Colonic mucosa (tissue), 4 donors: Measurements from ENCODE around the gene BCKDHB. TPM values are rescaled to one million over a fixed set of nuclear protein-coding genes. Genes with fewer than 3 reads are reported as not detected.
A peak's percentile ranks its signal among the peaks of the same experiment; 100 is the strongest.

Experiments used
- DNase-seq: peaks from one replicate; pipeline ENCODE4 v3.0.0-alpha.2; 2020
- H3K27ac ChIP-seq: fragments of 200-600 bp; one replicate; pipeline ENCODE4 v1.8.0; 2021
- H3K27me3 ChIP-seq: fragments of 200-600 bp; one replicate; pipeline ENCODE4 v1.8.0; 2021
- H3K36me3 ChIP-seq: fragments of 200-600 bp; one replicate; pipeline ENCODE4 v1.8.0; 2021
- H3K4me1 ChIP-seq: fragments of 200-600 bp; one replicate; pipeline ENCODE4 v1.8.0; 2021; ENCODE audit warnings: mild to moderate bottlenecking
- H3K4me3 ChIP-seq: fragments of 200-600 bp; one replicate; pipeline ENCODE4 v1.8.0; 2021
- H3K9ac ChIP-seq, 2 donors: one replicate each; pipeline ENCODE4 v1.7.0; 2013; ENCODE audit warnings: control low read depth in 2 of 2, low read depth in 2 of 2, low read length in 2 of 2
- H3K9me3 ChIP-seq: fragments of 200-600 bp; one replicate; pipeline ENCODE4 v1.8.0; 2021
- CTCF ChIP-seq: fragments of 200-600 bp; IDR thresholded peaks from one replicate; pipeline ENCODE4 v1.8.0; 2022; ENCODE audit warnings: antibody characterized with exemption, mild to moderate bottlenecking
- intact Hi-C: fragments of 100-400 bp; cut with DNase I; formaldehyde crosslinking; loops from one replicate; pipeline ENCODE4 v1.14.1; 2022
- total RNA-seq, 2 donors: library from RNA; stranded (reverse); fragmentation: NEBNext Ultra II Directional in 1 of 2; extraction: Animal tissue kit (Norgen Biotek cat#: 25700) in 1 of 2; gene quantifications; one replicate each; pipeline ENCODE4 v1.2.1, GENCODE V29; 2021
- donor health status: healthy.
- donor health status: DM: no; HTN: no; CAD: no.
- donor health status: DM: no; HTN: no; CAD: no.

BCKDHB gene
- total RNA-seq, 2 donors from 2014 or later: 27.4 to 47.1 TPM

- peak; percentile 46 for DNase-seq
- no peaks in the 10 kb centered on the region for H3K27me3 ChIP-seq
- intact Hi-C loops: no loop called here
- H3K27ac ChIP-seq: peak overlapping the region; percentile 7
- H3K9me3 ChIP-seq: no peaks in the 10 kb centered on the region
- TF ChIP-seq CTCF: no peak
- H3K4me1 ChIP-seq: no peaks in the 10 kb centered on the region
- H3K36me3 ChIP-seq: no peaks in the 10 kb centered on the region
- H3K9ac ChIP-seq: no peak overlapping the region
- H3K4me3 ChIP-seq: no peak overlapping the region
These were observed 20.3 kb downstream of the BCKDHB start for GRCh38 chr6:80126657-80127345.

DNA sequence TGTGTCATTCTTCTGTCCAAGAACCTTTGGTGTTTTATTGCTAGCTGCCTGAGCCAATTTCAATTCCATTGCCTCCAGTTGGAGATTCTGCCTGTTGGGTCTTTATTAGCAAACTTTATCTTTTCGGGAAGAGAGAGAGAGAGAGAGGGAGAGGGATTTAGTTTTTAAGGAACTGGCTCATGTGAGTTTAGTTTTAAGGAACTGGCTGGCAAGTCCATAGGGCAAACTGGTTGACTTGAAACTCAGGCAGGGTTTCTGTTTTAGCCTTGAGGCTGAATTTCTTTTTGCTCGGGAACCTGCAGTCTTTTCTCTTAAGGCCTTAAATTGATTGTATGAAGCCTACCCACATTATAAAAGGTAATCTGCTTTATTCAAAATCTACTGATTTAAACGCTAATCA lies 23.0 kb downstream of the BCKDHB start:
- intact Hi-C loops: no loop called here
- no peak for TF ChIP-seq CTCF
- no peak for DNase-seq
- Histone ChIP-seq H3K27ac (no peak overlapping the region), H3K4me1 (no peaks in the 10 kb centered on the region), H3K9ac (no peak overlapping the region), H3K4me3 (no peak overlapping the region), H3K9me3 (no peaks in the 10 kb centered on the region), H3K27me3 (no peaks in the 10 kb centered on the region), H3K36me3 (no peaks in the 10 kb centered on the region)

GRCh38 chr6:80133020-80133419 lies 26.5 kb downstream of the BCKDHB start:
- intact Hi-C loops: no loop called here
- Histone ChIP-seq H3K27me3 (no peaks in the 10 kb centered on the region), H3K9me3 (no peaks in the 10 kb centered on the region), H3K4me1 (no peaks in the 10 kb centered on the region), H3K27ac (no peak overlapping the region), H3K4me3 (no peak overlapping the region), H3K9ac (peak overlapping the region in 1 of 2 donors; percentile 51), H3K36me3 (no peaks in the 10 kb centered on the region)
- peak; percentile 80 for DNase-seq
- TF ChIP-seq CTCF: peak; percentile 42

DNA sequence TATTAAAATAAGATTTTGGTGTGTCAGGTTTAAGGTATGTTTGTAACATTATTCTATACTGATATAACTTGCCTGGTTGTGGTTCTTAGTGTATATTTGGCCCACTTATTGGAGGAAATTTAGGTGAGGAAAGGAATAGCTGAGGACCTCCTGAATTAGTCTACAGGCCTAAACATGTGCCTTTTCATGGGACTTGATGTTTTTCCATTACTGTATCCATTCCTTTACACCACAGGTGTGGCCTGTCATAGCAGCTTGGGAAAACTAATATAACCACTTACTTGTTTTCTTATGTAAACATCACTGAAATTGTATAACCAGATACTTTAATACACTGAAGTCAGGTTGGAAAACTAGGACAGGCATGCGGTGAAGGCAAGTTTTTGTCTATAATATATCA lies 27.6 kb downstream of the BCKDHB start:
- intact Hi-C loops: no loop called here
- Histone ChIP-seq H3K4me3 (no peak overlapping the region), H3K4me1 (no peaks in the 10 kb centered on the region), H3K27me3 (no peaks in the 10 kb centered on the region), H3K9ac (no peak overlapping the region), H3K36me3 (no peaks in the 10 kb centered on the region), H3K27ac (no peak overlapping the region), H3K9me3 (no peaks in the 10 kb centered on the region)
- no peak for TF ChIP-seq CTCF
- DNase-seq: no peak

DNA sequence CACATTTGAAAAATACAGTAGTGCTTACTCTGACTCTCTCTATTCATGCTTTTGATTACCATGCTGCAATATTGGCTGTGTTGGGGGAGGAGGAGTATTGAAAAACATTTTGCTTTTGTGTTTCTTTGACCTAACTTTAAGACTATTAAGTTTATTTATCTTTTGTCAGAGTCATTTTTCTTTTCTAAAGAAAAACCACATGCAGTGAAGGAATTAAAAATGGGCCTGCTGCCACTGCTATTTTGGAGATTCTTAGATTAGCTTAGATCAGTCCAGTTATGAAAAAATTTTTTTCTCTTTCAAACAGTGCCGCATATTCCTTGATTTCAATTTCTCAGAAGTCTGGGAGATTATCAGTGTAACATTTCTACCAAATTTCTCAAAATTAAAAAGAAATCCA lies 36.1 kb downstream of the BCKDHB start:
- H3K9me3 ChIP-seq: no peaks in the 10 kb centered on the region
- no peak overlapping the region for H3K9ac ChIP-seq
- H3K4me1 ChIP-seq: no peaks in the 10 kb centered on the region
- no peak overlapping the region for H3K27ac ChIP-seq
- H3K27me3 ChIP-seq: no peaks in the 10 kb centered on the region
- H3K36me3 ChIP-seq: no peaks in the 10 kb centered on the region
- no peak overlapping the region for H3K4me3 ChIP-seq
- TF ChIP-seq CTCF: no peak
- intact Hi-C loops: no loop called here
- DNase-seq: no peak
